ENCODE measurements around the gene SLC18A2. TPM values are rescaled to one million over a fixed set of nuclear protein-coding genes. Genes with fewer than 3 reads are reported as not detected.

The SLC18A2 gene
- total RNA-seq, 4 donors from 2014 or later = 4.0 to 4.9 (median 4.4) TPM

GRCh38 chr10:117262291-117262902 lies 21.5 kb downstream of the SLC18A2 start:
- intact Hi-C loops (cut with DNase I; ENCODE audit: low total_unique reads) = no loop called here
- WGBS, 2 donors = 59 to 75% methylated on average over 10 of the region's 10 CpGs
- TF ChIP-seq, protein P1, sequence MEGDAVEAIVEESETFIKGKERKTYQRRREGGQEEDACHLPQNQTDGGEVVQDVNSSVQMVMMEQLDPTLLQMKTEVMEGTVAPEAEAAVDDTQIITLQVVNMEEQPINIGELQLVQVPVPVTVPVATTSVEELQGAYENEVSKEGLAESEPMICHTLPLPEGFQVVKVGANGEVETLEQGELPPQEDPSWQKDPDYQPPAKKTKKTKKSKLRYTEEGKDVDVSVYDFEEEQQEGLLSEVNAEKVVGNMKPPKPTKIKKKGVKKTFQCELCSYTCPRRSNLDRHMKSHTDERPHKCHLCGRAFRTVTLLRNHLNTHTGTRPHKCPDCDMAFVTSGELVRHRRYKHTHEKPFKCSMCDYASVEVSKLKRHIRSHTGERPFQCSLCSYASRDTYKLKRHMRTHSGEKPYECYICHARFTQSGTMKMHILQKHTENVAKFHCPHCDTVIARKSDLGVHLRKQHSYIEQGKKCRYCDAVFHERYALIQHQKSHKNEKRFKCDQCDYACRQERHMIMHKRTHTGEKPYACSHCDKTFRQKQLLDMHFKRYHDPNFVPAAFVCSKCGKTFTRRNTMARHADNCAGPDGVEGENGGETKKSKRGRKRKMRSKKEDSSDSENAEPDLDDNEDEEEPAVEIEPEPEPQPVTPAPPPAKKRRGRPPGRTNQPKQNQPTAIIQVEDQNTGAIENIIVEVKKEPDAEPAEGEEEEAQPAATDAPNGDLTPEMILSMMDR (IDR thresholded peaks at IDR 0.05) = no peak
- TF ChIP-seq POLR2A (IDR thresholded peaks at IDR 0.05) = no peak
- H3K4me3 ChIP-seq (ENCODE audit: low read depth, poor library complexity, severe bottlenecking) = no peak overlapping the region
- peak in 1 of 2 donors; percentile 59 for DNase-seq (ENCODE audit: low spot score in 2 of 2)

- TF ChIP-seq, protein P1 (IDR thresholded peaks at IDR 0.05) = no peak
- TF ChIP-seq POLR2A (IDR thresholded peaks at IDR 0.05) = no peak
- intact Hi-C loops (cut with DNase I; ENCODE audit: low total_unique reads) = no loop called here
- WGBS, 2 donors = 62 to 73% methylated on average over 7 of the region's 7 CpGs
- H3K4me3 ChIP-seq (ENCODE audit: low read depth, poor library complexity, severe bottlenecking) = no peak overlapping the region
- DNase-seq (ENCODE audit: low spot score in 2 of 2) = peak in 1 of 2 donors; percentile 58
Measured at GRCh38 chr10:117262903-117263293, 22.0 kb downstream of the SLC18A2 start.

- intact Hi-C loops (cut with DNase I; ENCODE audit: low total_unique reads) = no loop called here
- TF ChIP-seq, protein P1 (IDR thresholded peaks at IDR 0.05) = no peak
- no peak for TF ChIP-seq POLR2A (IDR thresholded peaks at IDR 0.05)
- no peak overlapping the region for H3K4me3 ChIP-seq (ENCODE audit: low read depth, poor library complexity, severe bottlenecking)
- DNase-seq (ENCODE audit: low spot score in 2 of 2) = peak in 1 of 2 donors; percentile 26
- WGBS, 2 donors = 71 to 76% methylated on average over 7 of the region's 7 CpGs
Measured at GRCh38 chr10:117264782-117265181, 23.9 kb downstream of the SLC18A2 start.

DNA sequence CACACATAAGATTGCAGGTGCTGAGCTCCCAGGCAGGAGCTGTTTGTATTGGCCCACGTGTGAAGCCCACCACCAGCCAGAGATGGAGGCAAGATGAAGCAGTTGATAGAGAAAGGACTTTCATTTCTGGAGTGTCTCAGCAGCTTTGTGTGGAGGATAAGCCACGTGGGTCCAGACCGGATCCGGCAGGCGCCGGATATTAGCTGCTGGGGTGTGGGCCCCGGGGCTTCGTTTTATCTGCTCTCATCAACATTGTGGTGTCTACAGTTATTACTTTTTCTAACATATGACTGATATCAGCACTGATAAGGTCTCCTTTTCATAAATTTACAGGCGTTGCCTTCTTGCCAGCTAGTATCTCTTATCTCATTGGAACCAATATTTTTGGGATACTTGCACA lies 25.5 kb downstream of the SLC18A2 start:
- 55 to 58% methylated on average over 9 of the region's 9 CpGs for WGBS, 2 donors
- H3K4me3 ChIP-seq (ENCODE audit: low read depth, poor library complexity, severe bottlenecking) = no peak overlapping the region
- intact Hi-C loops (cut with DNase I; ENCODE audit: low total_unique reads) = no loop called here
- peak in 1 of 2 donors; percentile 78 for DNase-seq (ENCODE audit: low spot score in 2 of 2)
- TF ChIP-seq, protein P1 (IDR thresholded peaks at IDR 0.05) = no peak
- TF ChIP-seq POLR2A (IDR thresholded peaks at IDR 0.05) = no peak

- H3K4me3 ChIP-seq (ENCODE audit: low read depth, poor library complexity, severe bottlenecking) = no peak overlapping the region
- no peak for DNase-seq (ENCODE audit: low spot score in 2 of 2)
- intact Hi-C loops (cut with DNase I; ENCODE audit: low total_unique reads) = no loop called here
- 83 to 87% methylated on average over 2 of the region's 2 CpGs for WGBS, 2 donors
- TF ChIP-seq, protein P1 (IDR thresholded peaks at IDR 0.05) = no peak
- TF ChIP-seq POLR2A (IDR thresholded peaks at IDR 0.05) = no peak
Measured at GRCh38 chr10:117266812-117267211, 25.9 kb downstream of the SLC18A2 start.

- 95 to 97% methylated on average over 4 of the region's 4 CpGs for WGBS, 2 donors
- TF ChIP-seq, protein P1 (IDR thresholded peaks at IDR 0.05) = no peak
- no peak for TF ChIP-seq POLR2A (IDR thresholded peaks at IDR 0.05)
- intact Hi-C loops (cut with DNase I; ENCODE audit: low total_unique reads) = no loop called here
- DNase-seq (ENCODE audit: low spot score in 2 of 2) = peak in 1 of 2 donors; percentile 46
- no peak overlapping the region for H3K4me3 ChIP-seq (ENCODE audit: low read depth, poor library complexity, severe bottlenecking)
Measured at GRCh38 chr10:117268258-117268657, 27.3 kb downstream of the SLC18A2 start.

Data from lower leg skin (tissue), 4 donors.